ENCODE measurements around the gene PTGFRN.

GRCh38 chr1:116968724-116969123 lies 59.0 kb downstream of the PTGFRN start:
- TF ChIP-seq CTCF (IDR thresholded peaks at IDR 0.05) (no peak), ZFX (IDR thresholded peaks at IDR 0.05; ENCODE audit: borderline replicate concordance) (no peak)

Data from 22Rv1 (cell line).